ENCODE results near the gene UTP20.
A peak's percentile ranks its signal among the peaks of the same experiment; 100 is the strongest.
"Not testable (repeated sequence)": the region's sequence is repeated elsewhere in the genome, so short reads cannot be mapped to it uniquely, and the experiment has no call there.

The UTP20 gene

GRCh38 chr12:101325590-101325989 lies 45.7 kb downstream of the UTP20 start:
- DNase-seq (ENCODE audit: low read depth in 4 of 4, low spot score in 1 of 4): no peak

GRCh38 chr12:101327051-101327450 lies 47.1 kb downstream of the UTP20 start:
- DNase-seq (ENCODE audit: low read depth in 4 of 4, low spot score in 1 of 4): no peak

GRCh38 chr12:101327546-101327945 lies 47.6 kb downstream of the UTP20 start:
- no peak for DNase-seq (ENCODE audit: low read depth in 4 of 4, low spot score in 1 of 4)

GRCh38 chr12:101328917-101329316 lies 49.0 kb downstream of the UTP20 start:
- DNase-seq (ENCODE audit: low read depth in 4 of 4, low spot score in 1 of 4): no peak

GRCh38 chr12:101330631-101331030 lies 50.7 kb downstream of the UTP20 start:
- DNase-seq (ENCODE audit: low read depth in 4 of 4, low spot score in 1 of 4): no peak

GRCh38 chr12:101336437-101336836 lies 56.5 kb downstream of the UTP20 start:
- no peak for DNase-seq (ENCODE audit: low read depth in 4 of 4, low spot score in 1 of 4)

GRCh38 chr12:101338087-101338486 lies 58.2 kb downstream of the UTP20 start:
- DNase-seq (ENCODE audit: low read depth in 4 of 4, low spot score in 1 of 4): no peak

GRCh38 chr12:101343893-101344292 lies 64.0 kb downstream of the UTP20 start:
- DNase-seq (ENCODE audit: low read depth in 4 of 4, low spot score in 1 of 4): no peak

GRCh38 chr12:101351682-101352081 lies 71.8 kb downstream of the UTP20 start:
- DNase-seq (ENCODE audit: low read depth in 4 of 4, low spot score in 1 of 4): no peak

GRCh38 chr12:101356794-101357193 lies 76.9 kb downstream of the UTP20 start:
- DNase-seq (ENCODE audit: low read depth in 4 of 4, low spot score in 1 of 4): no peak

- no peak for DNase-seq (ENCODE audit: low read depth in 4 of 4, low spot score in 1 of 4)
Measured at GRCh38 chr12:101361455-101361854, 81.5 kb downstream of the UTP20 start.

GRCh38 chr12:101368016-101368415 lies 88.1 kb downstream of the UTP20 start:
- DNase-seq (ENCODE audit: low read depth in 4 of 4, low spot score in 1 of 4): no peak

- no peak for DNase-seq (ENCODE audit: low read depth in 4 of 4, low spot score in 1 of 4)
Measured at GRCh38 chr12:101372431-101372830, 92.5 kb downstream of the UTP20 start.

GRCh38 chr12:101375573-101375972 lies 95.7 kb downstream of the UTP20 start:
- DNase-seq (ENCODE audit: low read depth in 4 of 4, low spot score in 1 of 4): no peak

- no peak for DNase-seq (ENCODE audit: low read depth in 4 of 4, low spot score in 1 of 4)
Measured at GRCh38 chr12:101379149-101379548, 99.2 kb downstream of the UTP20 start.

GRCh38 chr12:101391181-101391580 lies 111.3 kb downstream of the UTP20 start:
- DNase-seq (ENCODE audit: low read depth in 4 of 4, low spot score in 1 of 4): not testable (repeated sequence)

GRCh38 chr12:101407049-101407435 lies 127.1 kb downstream of the UTP20 start:
- DNase-seq (ENCODE audit: low read depth in 4 of 4, low spot score in 1 of 4): no peak

GRCh38 chr12:101407436-101408345 lies 127.8 kb downstream of the UTP20 start, which contains the start of gene ARL1:
ARL1 (minus strand) TSS chr12:101407772; CDS start chr12:101407645, 127 bp downstream.
- DNase-seq (ENCODE audit: low read depth in 4 of 4, low spot score in 1 of 4): peak; percentile 57 to 74 (median 68)

GRCh38 chr12:101410169-101410568 lies 130.3 kb downstream of the UTP20 start:
- DNase-seq (ENCODE audit: low read depth in 4 of 4, low spot score in 1 of 4): not testable (repeated sequence)

GRCh38 chr12:101414533-101415119 lies 134.7 kb downstream of the UTP20 start:
- DNase-seq (ENCODE audit: low read depth in 4 of 4, low spot score in 1 of 4): no peak

GRCh38 chr12:101415228-101415627 lies 135.3 kb downstream of the UTP20 start:
- DNase-seq (ENCODE audit: low read depth in 4 of 4, low spot score in 1 of 4): no peak

- DNase-seq (ENCODE audit: low read depth in 4 of 4, low spot score in 1 of 4): not testable (repeated sequence)
Measured at GRCh38 chr12:101422066-101422465, 142.2 kb downstream of the UTP20 start.
